Measurements from ENCODE around the gene OR12D3. TPM values are rescaled to one million over a fixed set of nuclear protein-coding genes. Genes with fewer than 3 reads are reported as not detected.

OR12D3 gene
- total and polyA plus RNA-seq, 11 donors, result not detected

GRCh38 chr6:29388533-29388932 lies 13.4 kb upstream of the OR12D3 start:
- ATAC-seq, result no peak
- WGBS, 4 donors, result 37 to 65% (median 62%) methylated on average over 4 of the region's 4 CpGs
- H3K9me3 ChIP-seq, result no peaks in the 10 kb centered on the region
- intact Hi-C loops (cut with DNase I), result no loop called here
- DNase-seq, result no peak
- no peaks in the 10 kb centered on the region for H3K4me1 ChIP-seq
- no peak overlapping the region for H3K27ac ChIP-seq
- H3K4me3 ChIP-seq, result no peak overlapping the region
- H3K27me3 ChIP-seq, result peaks cover 0 to 3% (median 0%) of the 10 kb centered on the region in 9 donors
- TF ChIP-seq CTCF (IDR thresholded peaks at IDR 0.05) (no peak), POLR2A (IDR thresholded peaks at IDR 0.05) (no peak)
- no peaks in the 10 kb centered on the region for H3K36me3 ChIP-seq

DNA sequence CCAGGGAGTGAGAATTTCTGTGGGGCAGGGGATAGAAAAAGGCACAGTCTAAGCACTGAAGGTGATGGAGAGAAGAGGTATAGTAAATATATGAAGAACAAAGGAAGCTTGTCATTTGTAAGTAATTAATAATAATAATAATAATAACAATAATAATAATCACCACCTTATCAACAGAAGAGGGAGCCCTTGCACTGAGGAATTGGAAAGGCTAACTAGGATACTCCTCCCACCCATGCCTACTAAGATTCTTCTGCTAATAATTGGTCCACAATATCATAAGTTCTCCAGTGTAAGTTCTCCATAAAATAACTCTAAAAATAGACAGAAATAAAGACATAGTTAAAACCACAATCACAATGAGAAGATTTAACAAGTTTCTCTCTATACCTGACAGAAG lies 912 bp upstream of the OR12D3 start:
- Histone ChIP-seq H3K36me3 (no peaks in the 10 kb centered on the region), H3K4me3 (no peak overlapping the region), H3K27ac (no peak overlapping the region), H3K9me3 (no peaks in the 10 kb centered on the region), H3K4me1 (no peaks in the 10 kb centered on the region), H3K27me3 (no peaks in the 10 kb centered on the region)
- DNase-seq, result no peak
- no peak for TF ChIP-seq CTCF (IDR thresholded peaks at IDR 0.05)
- TF ChIP-seq POLR2A (IDR thresholded peaks at IDR 0.05), result no peak
- intact Hi-C loops (cut with DNase I), result no loop called here
- ATAC-seq, result no peak

- intact Hi-C loops (cut with DNase I), result no loop called here
- no peak for ATAC-seq
- 80 to 88% (median 83%) methylated on average over 3 of the region's 3 CpGs for WGBS, 4 donors
Measured at GRCh38 chr6:29368765-29369164, 6.3 kb downstream of the OR12D3 start, which contains the start of gene OR5V1. TSS of gene OR5V1 (minus strand) at chr6:29368865. CDS start at chr6:29356195, 12,670 bp downstream.

GRCh38 chr6:29355603-29356002 lies 19.5 kb downstream of the OR12D3 start:
- no peak overlapping the region for H3K27ac ChIP-seq
- intact Hi-C loops (cut with DNase I), result no loop called here
- H3K4me1 ChIP-seq, result no peaks in the 10 kb centered on the region
- no peaks in the 10 kb centered on the region for H3K36me3 ChIP-seq
- peaks cover 0 to 20% (median 0%) of the 10 kb centered on the region in 9 donors for H3K27me3 ChIP-seq
- DNase-seq (no peak), ATAC-seq (no peak)
- WGBS, 4 donors, result 28 to 59% (median 36%) methylated on average over 1 of the region's 1 CpG
- no peak overlapping the region for H3K4me3 ChIP-seq
- peaks cover 0 to 15% (median 0%) of the 10 kb centered on the region in 12 donors for H3K9me3 ChIP-seq
- TF ChIP-seq CTCF (IDR thresholded peaks at IDR 0.05) (no peak), POLR2A (IDR thresholded peaks at IDR 0.05) (no peak)

More at GRCh38 chr6:29368765-29369164, 6.3 kb downstream of the OR12D3 start, which contains the start of gene OR5V1:
- DNase-seq, result no peak
- H3K4me1 ChIP-seq, result no peaks in the 10 kb centered on the region
- peaks cover 0 to 4% (median 0%) of the 10 kb centered on the region in 12 donors for H3K9me3 ChIP-seq
- H3K4me3 ChIP-seq, result no peak within 1 kb of the TSS
- no peaks in the 10 kb centered on the region for H3K36me3 ChIP-seq
- TF ChIP-seq POLR2A (IDR thresholded peaks at IDR 0.05) (no peak), CTCF (IDR thresholded peaks at IDR 0.05) (no peak)
- no peaks in the 10 kb centered on the region for H3K27me3 ChIP-seq
- H3K27ac ChIP-seq, result no peak within 1 kb of the TSS

Measured in heart left ventricle (tissue), 16 donors.